GM18907 (cell line): ENCODE measurements around the gene SOD1.
"Not testable (repeated sequence)": the region's sequence is repeated elsewhere in the genome, so short reads cannot be mapped to it uniquely, and the experiment has no call there.

Source experiments
- ATAC-seq: cut with Tn5 transposase; IDR thresholded peaks from one replicate; pipeline ENCODE4 v1.9.1; 2021; ENCODE audit warnings: mild to moderate bottlenecking, moderate library complexity; ENCODE audit not compliant: unreplicated experiment

The SOD1 gene

GRCh38 chr21:31659536-31660258 lies at the start of gene SOD1:
SOD1 (plus strand) TSS chr21:31659693; CDS start chr21:31659770, 77 bp downstream.
- ATAC-seq: peak; percentile 97

- no peak for ATAC-seq
Measured at GRCh38 chr21:31611445-31611844, 48.0 kb upstream of the SOD1 start.

DNA sequence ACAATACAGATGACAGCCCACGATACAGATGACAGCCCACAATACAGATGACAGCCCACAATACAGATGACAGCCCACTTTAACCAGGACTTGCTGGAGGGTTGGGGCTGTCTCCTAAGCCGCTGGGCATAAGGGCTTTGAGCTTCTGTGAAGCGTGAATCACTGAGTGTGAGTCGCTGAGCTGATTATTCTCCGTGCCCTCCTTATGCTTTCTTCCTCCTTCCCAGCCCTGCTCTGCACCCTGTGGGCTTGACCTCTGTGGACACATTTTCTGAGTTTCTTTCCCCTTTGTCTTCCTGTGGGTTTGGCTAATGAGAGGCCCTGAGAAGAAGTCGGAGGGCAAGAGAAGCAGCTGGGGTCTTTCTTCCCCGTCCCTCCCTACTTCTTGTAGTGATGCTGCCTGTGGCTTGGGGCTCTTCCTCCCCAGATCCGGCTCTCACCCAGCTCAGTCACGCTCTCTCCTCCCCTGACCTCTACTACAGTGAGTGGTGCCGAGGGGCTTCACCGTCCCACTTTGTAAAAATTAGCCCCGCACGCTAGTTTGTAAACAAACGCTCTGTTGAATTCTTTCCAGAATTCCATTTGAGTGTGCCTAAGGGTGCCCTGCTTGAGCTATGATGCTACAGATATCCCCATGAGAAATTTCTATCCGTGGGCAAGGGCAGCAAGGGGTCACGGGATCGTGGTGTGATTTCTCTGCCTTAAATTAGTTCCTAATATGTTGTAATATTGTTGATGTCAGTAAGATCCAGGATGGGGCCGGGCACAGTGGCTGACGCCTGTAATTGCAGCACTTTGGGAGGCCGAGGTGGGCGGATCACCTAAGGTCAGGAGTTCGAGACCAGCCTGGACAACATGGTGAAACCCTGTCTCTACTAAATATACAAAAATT lies 46.4 kb upstream of the SOD1 start:
- ATAC-seq: no peak

GRCh38 chr21:31614705-31615104 lies 44.8 kb upstream of the SOD1 start:
- ATAC-seq: no peak

GRCh38 chr21:31616216-31616615 lies 43.3 kb upstream of the SOD1 start:
- ATAC-seq: no peak

DNA sequence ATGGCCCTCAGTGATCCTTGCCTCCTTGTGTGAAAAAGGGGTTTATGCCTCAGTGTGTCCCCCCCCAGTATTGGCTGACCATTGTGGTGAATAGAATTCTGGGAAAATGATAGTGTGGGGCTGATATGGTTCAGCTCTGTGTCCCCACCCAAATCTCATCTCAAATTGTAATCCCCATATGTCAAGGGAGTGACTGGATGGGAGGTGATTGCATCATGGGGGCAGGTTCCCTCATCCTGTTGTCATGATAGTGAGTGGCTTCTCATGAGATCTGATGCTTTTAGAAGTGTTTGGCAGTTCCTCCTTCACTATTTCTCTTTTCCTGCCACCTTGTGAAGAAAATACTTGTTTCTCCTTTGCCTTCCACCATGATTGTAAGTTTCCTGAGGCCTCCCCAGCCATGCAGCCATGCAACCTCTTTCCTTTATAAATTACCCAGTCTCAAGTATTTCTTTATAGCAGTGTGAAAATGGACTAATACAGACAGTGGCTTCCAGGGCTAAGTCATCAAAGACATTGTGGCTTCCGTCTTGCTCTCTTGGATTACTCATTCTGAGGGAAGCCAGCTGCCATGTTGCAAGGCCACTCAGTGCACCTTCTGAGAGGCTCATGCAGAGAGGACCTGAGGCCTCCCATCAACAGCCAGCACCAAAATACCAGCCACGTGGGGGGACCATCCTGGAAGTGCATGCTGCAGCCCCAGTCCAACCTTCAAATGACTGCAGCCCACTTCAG lies 40.6 kb upstream of the SOD1 start:
- ATAC-seq: no peak

GRCh38 chr21:31622397-31622796 lies 37.1 kb upstream of the SOD1 start:
- no peak for ATAC-seq

DNA sequence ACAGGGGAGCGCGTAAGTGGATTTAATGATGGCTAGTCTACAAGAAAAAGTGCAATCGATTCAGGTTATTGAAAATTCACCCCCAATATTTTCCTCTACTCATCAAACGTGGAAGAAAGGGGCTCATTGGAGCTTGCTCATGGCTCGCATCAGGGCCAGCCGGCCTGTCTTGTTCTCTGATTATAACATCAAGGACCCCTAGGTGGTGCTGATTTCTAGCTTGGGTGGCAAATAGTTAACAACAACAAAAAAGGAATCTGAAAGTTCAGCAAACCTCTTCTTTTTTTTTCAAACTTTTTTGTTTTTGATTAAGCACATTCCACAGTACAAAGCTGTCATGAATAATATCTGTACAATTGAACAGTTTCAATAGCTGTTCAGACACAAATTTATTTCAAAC lies 35.8 kb upstream of the SOD1 start:
- ATAC-seq: no peak

GRCh38 chr21:31624181-31624580 lies 35.3 kb upstream of the SOD1 start:
- ATAC-seq: no peak

DNA sequence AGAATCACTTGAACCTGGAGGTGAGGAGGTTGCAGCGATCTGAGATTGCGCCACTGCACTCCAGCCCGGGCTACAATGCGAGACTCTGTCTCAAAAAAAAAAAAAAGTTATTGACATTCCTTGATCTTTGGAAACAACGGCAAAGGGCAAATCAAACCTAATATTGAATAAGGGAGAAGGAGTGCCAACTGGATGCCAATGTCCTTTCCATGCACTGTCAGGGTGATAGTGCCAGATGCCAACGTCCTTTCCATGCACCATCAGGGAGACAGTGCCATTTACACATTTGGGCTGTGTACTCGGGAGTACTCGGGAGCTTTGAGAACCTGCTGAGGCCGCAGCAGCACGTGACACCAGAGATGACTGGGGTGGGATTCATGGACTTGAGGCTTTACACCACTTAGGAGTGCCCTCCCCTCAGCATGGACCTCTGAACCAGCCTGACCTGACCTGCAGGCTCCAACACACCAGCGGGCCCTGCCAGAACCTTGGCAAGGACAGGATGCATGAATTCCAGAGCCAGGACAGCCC lies 34.5 kb upstream of the SOD1 start:
- no peak for ATAC-seq

GRCh38 chr21:31629972-31630711 lies 29.4 kb upstream of the SOD1 start:
- no peak for ATAC-seq

- ATAC-seq: not testable (repeated sequence)
Measured at GRCh38 chr21:31631881-31632280, 27.6 kb upstream of the SOD1 start.

GRCh38 chr21:31634993-31635392 lies 24.5 kb upstream of the SOD1 start:
- no peak for ATAC-seq

GRCh38 chr21:31636874-31637273 lies 22.6 kb upstream of the SOD1 start:
- ATAC-seq: no peak

GRCh38 chr21:31641416-31641922 lies 18.0 kb upstream of the SOD1 start:
- ATAC-seq: no peak

DNA sequence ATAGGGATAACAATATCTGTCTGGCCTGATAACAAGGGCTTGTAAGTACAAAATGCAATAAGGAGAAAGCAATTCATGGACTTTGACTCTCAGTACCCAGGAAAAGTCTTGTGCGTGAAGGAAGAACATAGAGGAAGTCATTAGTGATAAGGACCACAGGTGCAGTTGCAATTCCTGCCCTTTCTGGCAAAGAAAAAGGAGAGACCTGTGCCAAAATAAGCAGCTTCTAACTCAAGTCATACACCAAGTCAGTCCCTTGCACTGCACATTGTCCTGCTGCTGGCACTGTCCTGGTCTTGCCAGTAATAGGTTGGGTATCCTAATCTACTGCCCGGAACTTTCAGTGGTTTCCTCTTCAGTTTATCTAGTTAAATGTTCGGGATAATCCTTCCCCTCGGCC lies 14.8 kb upstream of the SOD1 start:
- ATAC-seq: no peak

DNA sequence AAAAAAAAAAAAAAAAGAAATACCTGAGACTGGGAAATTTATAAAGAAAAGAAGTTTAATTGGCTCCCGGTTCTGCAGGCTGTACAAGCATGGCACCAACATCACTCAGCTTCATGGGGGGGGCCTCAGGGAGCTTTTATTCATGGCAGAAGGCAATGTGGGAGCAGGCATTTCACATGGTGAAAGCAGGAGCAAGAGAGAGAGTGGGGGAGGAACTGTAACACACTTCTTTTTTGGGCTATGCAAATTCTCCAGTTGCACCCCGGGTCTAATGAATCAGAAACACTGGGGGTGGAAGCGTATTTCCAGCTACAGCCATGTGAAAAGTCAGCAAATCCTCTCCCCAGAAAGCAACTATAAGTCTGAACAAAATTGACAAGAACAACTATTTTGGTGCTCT lies 11.8 kb upstream of the SOD1 start:
- ATAC-seq: peak; percentile 43

DNA sequence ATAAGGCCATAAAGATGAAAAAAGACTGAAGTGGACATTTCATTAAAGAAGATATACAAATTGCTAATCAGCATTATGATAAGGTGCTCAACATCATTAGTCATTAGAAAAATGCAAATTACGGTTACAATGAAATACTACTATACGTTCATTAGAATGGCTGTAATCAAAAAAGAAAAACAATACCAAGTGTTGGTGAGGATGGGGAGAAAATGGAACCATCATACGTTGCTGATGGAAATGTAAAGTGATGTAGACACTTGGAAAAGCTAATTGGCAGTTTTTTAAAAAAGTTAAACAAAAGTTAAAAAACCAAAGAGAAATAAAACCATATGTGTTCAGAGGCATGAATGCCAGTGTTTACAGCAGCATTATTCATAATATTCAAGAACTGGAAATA lies 8.6 kb upstream of the SOD1 start:
- ATAC-seq: no peak

GRCh38 chr21:31651491-31651890 lies 8.0 kb upstream of the SOD1 start:
- ATAC-seq: not testable (repeated sequence)

GRCh38 chr21:31654340-31654739 lies 5.2 kb upstream of the SOD1 start:
- ATAC-seq: no peak
